Measurements from ENCODE around the gene ZNF827.

- no peak for TF ChIP-seq TARDBP (IDR thresholded peaks at IDR 0.05)
- TF ChIP-seq FOXM1 (IDR thresholded peaks at IDR 0.05; ENCODE audit: borderline replicate concordance): no peak
- TF ChIP-seq LEF1 (IDR thresholded peaks at IDR 0.05; ENCODE audit: borderline replicate concordance): no peak
- TF ChIP-seq SP1 (IDR thresholded peaks at IDR 0.05): no peak
- no peak for TF ChIP-seq SUZ12 (IDR thresholded peaks at IDR 0.05)
- no peak for TF ChIP-seq HDGF (IDR thresholded peaks at IDR 0.05; ENCODE audit: borderline replicate concordance)
- TF ChIP-seq ARNT (IDR thresholded peaks at IDR 0.05): no peak
Measured at GRCh38 chr4:145736241-145736831, 202.3 kb downstream of the ZNF827 start.

Measured in HEK293T (cell line).